ENCODE data around the gene SC5D.
A peak's percentile ranks its signal among the peaks of the same experiment; 100 is the strongest.

The SC5D gene

GRCh38 chr11:121291896-121292494, 576 bp upstream of the SC5D start:
- no peak for DNase-seq (ENCODE audit: low read depth)

- no peak for DNase-seq (ENCODE audit: low read depth)
Measured at GRCh38 chr11:121293288-121293594, 670 bp downstream of the SC5D start.

- DNase-seq (ENCODE audit: low read depth) = no peak
Measured at GRCh38 chr11:121295246-121296029, 2.9 kb downstream of the SC5D start.

DNA sequence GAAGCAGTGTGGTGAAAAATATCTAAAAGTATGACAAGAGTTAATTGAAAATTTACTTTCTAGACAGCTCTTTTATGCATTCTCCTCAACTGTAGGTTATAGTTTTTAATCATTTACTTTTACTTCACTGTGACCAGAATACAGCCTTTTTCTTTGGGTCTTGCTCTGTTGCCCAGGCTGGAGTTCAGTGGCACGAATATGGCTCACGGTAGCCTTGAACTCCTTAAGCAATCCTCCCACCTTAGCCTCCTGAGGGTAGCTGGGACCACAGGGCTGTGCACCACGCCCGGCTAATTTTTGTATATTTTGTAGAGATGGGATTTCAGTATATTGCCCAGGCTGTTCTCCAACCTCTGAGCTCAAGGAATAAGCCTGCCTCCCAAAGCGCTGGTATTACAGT, 5.3 kb downstream of the SC5D start:
- DNase-seq (ENCODE audit: low read depth) = no peak

DNA sequence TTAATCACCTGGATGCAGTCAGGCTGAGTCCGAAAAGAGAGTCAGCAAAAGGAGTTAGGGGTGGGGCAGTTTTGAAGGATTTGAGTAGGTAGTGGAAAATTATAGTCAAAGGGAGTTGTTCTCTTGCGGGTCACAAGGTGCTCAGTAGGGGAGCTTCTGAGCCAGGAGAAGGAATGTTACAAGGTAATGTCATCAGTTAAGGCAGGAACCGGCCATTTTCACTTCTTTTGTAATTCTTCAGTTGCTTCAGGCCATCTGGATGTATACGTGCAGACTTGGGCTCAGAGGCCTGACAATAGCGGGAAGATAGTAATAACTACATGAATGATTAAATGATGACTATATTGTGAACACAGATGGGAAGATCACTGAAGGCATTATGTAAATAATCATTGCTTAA, 6.2 kb downstream of the SC5D start:
- DNase-seq (ENCODE audit: low read depth) = no peak

GRCh38 chr11:121299417-121299816, 6.8 kb downstream of the SC5D start:
- DNase-seq (ENCODE audit: low read depth) = no peak

- no peak for DNase-seq (ENCODE audit: low read depth)
Measured at GRCh38 chr11:121300313-121300971, 7.9 kb downstream of the SC5D start.

DNA sequence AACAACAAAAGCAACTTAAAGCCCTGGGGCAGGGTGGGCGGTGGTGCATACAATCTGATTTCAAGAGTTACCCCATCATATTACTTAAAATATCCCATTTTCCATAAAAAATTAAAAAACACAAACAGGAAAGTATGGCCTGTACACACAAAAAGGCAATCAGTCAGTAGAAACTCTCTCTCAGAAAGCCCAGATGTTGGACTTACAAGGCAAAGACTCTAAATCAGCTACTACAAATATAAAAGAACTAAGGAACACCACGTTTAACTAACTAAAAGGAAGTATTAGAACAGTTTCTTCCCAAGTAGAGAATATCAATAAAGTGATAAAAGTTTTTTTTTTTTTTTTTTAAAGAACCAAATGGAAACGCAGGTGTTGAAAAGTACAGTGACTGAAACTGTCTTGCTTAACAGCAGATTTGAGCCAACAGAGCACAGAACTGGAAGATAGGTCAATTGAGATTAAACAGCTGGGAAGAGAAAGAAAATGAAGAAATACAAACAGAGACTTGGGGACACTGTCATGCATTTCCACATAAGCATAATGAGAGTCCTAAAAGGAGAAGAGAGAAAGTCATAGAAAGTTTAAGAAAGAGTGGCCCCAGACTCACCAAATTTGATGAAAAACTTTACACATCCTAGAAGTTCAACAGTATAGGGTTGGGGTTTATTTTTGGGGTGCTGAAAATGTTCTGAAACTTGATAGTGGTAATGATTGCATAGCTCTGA, 8.6 kb downstream of the SC5D start:
- DNase-seq (ENCODE audit: low read depth) = no peak

GRCh38 chr11:121304759-121305158, 12.2 kb downstream of the SC5D start:
- no peak for DNase-seq (ENCODE audit: low read depth)

DNA sequence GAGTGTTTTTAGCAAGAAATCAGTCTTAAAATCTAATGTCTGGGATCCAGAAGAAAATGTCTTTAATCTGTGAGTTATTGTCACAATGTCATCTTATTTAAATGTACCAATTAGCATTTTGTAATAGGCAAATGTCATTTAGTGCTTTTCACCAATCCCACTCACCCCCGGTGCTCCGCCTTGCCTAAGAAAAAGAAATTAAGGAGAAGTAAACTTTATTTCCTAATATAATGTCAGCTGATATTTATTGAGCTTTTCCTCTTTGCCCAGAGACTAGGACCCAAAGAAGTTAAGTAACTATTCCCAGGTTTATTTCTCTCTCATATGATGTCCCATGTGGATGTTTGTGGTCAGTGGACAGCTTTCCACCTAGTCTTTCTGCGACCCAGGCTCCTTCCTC, 16.2 kb downstream of the SC5D start:
- no peak for DNase-seq (ENCODE audit: low read depth)

DNA sequence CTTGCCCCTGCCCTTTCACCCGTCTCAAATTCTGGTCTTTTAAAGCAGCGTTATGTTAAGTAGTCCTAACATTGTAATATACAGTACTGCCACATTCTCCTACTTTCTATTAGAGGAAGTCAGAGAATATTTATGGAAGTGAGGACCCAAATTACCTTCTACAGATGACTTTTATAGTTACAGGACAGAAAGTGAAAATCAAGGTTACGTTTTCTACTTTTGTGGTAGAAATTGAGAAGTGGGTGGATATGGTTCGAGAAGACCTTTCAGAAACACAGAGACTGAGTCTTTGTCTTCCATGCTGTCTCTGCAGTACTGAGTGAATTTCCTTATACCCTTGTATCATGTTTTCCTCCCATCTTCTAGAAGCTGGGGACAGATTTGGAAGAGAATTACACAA, 17.1 kb downstream of the SC5D start:
- no peak for DNase-seq (ENCODE audit: low read depth)

DNA sequence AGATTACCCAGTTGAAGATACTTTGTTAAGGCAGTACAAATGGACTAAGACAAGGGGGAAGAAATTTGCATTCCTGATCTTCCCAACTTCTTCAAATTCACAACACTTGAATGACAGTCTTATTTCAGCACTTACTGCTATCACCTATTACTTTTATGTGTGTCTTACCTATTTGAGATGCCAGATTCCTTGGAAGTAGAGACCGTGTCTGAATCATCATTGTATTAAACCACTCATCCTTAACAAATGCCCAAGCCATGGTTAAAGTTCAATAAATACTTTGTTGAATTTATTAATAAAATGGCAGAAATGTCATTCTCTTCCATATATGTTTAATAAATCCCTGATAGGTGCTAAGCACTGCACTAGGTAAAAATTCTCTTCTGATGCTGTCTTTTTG, 18.3 kb downstream of the SC5D start:
- no peak for DNase-seq (ENCODE audit: low read depth)

DNA sequence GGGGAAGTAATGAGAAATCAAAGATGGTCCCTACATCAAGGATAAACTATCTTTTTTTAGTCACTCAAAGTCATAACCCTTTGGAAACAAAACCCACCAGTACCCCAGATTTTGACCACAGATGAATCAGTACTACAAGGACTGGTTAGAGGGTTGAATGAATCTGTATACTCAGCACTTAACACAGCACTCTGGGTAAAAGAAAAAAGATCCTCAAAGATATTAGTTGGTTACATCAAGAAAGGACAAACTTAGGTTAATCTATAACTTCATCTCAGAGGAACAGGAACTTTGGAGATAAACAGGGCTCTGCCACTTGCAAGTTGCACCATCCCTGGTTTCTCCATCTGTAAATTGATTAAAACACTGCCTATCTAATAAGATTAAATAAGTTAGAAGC, 18.8 kb downstream of the SC5D start:
- no peak for DNase-seq (ENCODE audit: low read depth)

- no peak for DNase-seq (ENCODE audit: low read depth)
Measured at GRCh38 chr11:121312483-121312882, 19.9 kb downstream of the SC5D start.

DNA sequence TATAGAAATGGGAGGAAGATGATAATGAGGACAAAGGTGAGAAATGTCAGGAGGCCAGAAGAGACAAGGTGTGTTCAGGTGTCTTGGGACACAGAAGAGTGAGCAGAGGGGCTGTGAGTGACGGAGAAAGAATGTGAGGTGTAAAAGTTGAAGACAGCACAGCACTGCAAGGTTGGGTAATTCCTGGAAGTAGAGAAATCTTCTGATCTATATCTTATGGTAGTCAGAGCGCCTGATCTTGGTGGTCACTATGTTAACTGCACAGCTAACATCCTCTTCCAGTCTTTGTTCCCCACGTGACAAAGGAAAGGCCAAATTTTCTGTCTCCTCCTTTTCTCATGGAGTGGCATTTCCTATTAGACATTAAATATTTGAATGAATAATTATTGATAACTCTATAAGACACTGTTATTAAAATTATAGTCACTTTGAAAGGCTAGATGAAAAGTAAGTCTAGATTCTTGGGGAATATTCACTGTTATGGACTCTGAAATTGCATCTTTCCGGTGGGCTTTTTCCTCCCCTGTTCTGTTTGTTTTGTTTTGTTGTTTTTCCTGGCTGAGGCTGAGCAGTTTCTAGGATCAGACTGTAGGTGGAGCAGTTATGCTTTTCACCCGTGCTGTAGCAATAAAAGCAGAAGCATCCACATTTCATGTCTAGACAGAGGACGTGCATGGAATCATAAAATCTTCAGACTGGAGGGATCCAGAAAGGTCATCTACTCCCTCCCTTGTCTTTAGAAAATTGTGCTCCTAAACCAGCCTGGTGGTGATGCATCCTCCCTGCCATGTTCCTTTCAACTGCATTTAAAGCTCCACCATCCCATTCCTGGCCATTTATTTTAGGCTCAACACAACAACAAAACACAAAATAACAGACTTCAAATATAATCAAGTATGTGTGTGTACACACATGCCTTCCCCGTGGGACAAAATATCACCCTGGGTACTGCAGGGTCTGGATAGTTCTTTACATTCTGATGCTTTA, 26.6 kb downstream of the SC5D start:
- no peak for DNase-seq (ENCODE audit: low read depth)

DNA sequence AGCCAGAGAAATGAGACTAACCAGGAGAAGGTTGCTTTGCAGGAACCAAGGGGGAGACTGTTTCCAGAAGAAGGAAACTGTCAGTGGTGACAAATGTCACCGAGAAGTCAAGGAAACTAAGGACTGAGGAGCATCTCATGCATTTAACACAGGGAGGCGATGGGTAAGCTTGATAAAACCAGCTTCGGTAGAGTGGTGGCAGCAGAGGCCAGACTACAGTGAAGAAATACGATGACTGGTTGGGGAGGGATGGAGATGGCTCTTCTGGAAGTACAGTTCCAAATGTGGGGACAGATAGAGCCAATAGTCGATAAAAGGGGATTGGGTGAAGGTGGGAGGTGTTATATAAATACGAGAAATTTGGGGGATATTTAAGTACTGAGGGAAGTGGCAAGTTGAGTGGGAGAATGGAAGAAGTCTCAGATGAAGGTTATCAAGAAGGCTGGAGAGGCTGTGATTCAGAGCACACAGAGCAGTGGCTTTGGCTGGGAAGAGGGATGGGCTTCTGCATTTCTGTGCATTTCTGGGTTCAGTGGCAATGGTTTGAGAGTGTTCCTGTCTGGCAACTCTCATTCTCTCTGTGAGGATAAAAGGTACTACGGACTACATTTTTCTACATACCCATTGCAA, 29.2 kb downstream of the SC5D start:
- peak; percentile 9 for DNase-seq (ENCODE audit: low read depth)

GRCh38 chr11:121323046-121323607, 30.6 kb downstream of the SC5D start:
- no peak for DNase-seq (ENCODE audit: low read depth)

DNA sequence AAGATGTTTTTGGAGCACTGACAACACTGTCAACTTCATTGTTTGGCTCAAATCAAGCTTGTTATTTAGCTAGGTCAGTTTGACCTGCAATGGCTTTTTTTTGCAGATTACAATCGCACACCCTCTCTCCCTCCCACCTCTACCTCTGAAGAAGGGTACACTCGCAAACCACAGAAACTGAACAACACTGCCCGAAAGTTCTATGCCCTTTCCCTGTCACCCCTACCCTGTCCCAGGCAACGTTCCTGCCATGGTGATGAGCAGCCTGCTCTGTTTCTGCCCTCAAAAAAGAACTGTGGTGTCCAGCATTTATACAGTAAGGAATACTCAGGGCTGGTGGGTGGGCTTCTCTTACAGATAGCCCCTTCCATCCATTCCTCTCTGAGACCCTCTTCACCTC, 33.7 kb downstream of the SC5D start:
- no peak for DNase-seq (ENCODE audit: low read depth)

GRCh38 chr11:121327553-121327952, 35.0 kb downstream of the SC5D start:
- DNase-seq (ENCODE audit: low read depth) = no peak

- no peak for DNase-seq (ENCODE audit: low read depth)
Measured at GRCh38 chr11:121328176-121328966, 35.8 kb downstream of the SC5D start.

Data from stimulated activated CD8-positive, alpha-beta memory T cell treated with anti-CD3 and anti-CD28 coated beads, Interleukin-15, amount 100 ng/mL, for 1 hour (primary cell).